Measurements from ENCODE around the gene WDR62.
A peak's percentile ranks its signal among the peaks of the same experiment; 100 is the strongest.

Gene WDR62

DNA sequence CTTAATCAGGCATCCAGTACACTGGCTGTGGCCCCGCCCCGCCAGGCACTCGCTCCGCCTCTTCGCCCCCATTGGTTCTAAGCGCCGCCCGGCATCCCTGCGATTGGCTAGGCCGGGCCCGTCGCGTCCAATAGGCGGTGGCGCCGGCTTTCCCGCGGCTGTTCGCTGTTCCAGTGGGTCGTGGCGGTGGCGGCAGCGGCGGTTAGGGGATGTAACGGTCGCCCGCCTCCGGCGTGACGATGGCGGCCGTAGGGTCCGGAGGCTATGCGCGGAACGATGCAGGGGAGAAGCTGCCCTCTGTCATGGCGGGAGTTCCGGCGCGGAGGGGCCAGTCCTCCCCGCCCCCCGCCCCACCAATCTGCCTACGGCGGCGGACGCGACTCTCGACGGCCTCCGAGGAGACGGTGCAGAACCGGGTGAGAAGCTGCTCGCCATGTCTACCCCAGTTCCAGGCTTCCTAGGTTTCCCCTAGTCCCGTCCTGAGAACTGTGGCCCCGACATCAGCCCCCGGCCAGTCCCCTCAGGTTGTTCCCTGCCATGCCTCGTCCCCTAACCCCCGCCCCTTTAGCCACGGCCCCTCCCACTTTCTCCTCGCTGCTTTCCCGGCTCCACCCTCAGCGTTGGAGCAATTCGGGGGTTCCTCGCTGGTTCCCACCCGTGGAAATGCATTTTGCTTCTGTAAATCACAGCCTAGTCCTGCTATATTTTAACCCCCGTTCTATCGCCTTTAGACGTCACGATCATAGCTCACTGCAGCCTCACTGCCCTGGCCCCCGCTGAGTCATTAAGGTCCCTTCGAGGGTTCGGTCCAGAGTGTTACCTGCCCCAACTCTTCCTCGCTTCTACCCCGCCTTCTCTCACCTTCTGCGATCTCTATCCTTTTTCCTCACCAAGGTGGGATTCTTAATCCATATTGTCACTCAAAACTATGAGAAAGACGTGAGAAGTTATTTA lies at the start of gene WDR62:
Gene WDR62 (plus strand): TSS at position 165 of the 954 bp plus-strand sequence. CDS start 75 bp downstream, at position 240.
- peak; percentile 98 for DNase-seq

DNA sequence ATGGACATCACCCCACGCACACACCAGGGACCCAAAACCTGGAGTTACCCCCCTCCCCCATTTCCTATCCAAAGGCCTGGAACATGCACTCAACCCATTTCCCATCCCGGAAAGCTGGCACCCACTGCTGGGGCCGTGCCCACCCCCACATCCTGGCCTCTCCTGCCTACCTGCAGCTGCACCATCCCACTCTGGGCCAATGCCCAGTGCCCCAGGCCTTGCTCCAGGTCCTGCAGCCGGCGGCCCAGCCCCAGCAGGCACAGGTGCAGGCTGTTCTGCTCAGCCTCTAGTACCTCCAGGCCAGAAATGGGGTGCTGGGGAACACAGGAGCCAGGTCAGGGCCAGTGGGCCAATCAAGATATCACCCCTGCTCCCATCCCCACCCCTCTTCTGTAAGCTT lies 47.7 kb upstream of the WDR62 start:
- DNase-seq = no peak

DNA sequence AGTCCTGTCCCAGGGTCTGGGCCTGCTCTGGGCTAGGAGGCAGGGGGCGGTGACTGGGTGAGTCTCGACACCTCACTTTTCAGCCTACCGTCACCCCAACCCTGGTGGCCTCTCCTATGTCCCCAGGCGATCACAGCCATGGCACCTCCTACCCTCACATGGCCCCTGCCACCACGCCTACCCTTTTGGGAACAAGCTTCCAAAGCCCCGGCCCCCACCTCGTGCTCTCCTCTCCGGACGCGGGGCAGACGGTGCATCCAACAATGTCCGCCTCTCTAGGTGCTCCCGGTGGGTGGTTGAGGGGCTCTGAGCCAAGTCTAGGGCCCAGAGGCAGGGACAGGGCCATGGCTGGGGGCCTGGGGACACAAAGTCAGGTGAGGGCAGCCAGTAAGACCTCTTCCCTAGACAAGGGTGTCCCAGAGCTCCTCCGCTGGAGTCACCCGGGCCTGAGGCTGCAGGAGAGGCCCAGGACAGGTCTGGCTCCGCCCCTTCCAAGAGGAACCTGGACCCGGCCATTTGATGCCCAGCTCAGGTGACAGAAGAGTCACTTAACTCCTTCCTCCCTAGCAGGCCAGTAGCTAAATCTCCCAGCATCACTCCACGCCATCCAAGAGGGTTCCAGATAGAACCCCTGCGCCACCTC lies 46.2 kb upstream of the WDR62 start, which contains the start of gene SYNE4:
Gene SYNE4 (minus strand): TSS at position 478 of the 643 bp plus-strand sequence. CDS start 132 bp downstream, at position 346.
- DNase-seq = no peak

DNA sequence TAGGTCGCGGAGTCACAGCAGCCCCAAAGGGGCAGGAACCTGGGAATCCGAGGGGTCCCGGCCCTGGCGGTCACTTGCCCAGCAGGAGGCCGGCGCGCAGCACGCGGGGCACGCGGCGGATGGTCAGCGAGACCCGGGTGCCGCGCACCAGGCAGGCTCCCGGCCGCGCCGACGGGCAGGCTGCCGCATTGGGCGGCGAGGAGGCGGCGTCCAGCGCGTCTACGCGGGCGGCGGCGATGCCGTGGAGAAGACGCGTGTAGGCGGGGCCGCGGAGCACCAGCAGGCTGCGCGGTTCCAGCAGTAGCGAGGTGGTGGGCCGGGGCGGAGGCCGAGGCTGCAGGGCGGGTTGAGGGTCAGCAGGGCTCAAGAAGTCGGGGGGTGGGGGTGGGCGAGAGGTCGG lies 45.5 kb upstream of the WDR62 start:
- DNase-seq = peak; percentile 47

DNA sequence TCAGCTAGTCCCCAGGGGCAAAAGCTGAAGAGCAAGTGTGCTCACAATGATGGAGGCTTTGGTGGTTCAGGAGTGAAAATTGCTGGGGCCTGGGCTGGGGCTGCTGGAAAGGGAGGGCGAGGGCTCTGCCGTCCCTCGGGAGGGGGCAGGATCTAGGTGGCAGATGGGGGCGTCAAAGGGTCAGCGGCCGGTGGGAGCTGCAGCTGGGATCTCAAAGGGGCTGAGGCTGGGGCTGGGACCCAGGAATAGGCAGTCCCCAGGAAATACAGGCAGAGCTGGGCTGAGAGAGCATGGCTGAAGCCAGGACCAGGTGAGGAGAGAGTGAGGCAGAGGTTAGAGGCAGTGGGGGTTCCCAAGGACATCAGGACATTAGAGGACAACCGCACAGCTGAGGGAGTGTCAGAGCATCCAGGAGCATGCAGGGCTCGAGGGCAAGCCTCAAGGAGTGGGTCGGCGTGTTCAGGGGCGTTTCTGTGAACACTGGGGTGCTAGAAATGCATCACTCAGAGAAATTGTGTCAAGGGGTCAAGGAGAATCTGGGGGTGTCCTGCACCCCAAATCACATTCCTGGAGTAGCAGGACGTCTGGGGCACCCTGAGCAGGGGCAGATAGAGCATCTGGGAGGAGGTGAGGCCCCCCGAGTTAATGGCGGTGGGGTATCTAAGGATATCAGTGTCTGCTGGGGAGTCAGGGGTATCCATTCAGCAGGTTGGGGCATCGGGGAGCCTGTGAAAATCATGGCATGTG lies 44.9 kb upstream of the WDR62 start:
- no peak for DNase-seq

DNA sequence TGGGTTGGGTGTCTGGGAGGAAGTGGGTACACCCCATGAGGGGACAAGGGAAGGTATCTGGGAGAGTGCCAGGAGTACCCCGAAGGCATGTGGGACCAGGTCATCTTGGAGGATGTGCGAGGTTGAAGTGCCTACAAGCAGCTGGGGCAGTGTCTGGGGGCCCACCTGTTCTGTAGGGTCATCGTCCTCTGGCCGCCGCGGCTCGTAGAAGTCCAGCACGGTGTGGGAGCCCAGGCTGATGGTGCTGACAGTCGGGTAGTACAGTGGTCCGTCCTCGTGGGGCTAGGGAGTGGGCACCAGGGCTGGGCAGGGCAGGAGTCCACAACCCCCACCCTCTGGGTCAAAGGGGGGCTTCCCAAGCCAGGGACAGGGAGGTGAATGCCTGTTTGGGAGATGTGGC lies 44.3 kb upstream of the WDR62 start:
- no peak for DNase-seq

DNA sequence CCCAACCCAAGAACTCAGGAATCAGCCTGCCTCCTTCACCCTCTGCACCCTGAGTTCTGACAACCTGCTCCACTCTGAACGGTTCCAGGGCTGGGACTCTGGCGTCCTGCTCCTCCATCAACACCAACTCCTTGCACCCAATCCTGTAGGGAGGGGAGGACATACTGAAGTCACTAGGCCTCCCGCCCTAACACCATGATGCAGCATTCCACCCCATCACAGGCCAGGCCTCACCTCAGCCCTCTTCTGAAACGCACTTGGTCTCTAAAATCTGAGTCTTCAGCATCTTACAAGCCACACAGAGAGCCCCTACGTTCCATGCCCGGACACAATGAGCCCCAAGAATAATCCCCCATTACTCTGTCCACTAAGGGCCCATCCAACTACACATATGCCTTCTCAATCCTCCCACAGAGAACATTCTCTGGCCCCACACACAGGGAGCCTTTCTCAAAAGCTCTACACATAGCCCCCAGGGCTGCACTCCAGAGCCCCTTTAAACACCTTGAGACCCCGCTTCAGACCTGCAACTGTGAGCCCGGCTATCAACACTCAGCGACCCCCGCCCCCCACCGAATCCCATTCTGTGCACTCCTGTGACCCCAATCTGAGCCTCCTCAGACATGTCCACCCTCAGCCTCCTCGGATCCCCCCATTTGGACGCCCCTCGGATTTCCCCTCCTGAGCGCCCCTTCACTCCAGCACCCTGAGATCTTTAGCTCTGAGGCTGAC lies 41.3 kb upstream of the WDR62 start:
- no peak for DNase-seq

DNA sequence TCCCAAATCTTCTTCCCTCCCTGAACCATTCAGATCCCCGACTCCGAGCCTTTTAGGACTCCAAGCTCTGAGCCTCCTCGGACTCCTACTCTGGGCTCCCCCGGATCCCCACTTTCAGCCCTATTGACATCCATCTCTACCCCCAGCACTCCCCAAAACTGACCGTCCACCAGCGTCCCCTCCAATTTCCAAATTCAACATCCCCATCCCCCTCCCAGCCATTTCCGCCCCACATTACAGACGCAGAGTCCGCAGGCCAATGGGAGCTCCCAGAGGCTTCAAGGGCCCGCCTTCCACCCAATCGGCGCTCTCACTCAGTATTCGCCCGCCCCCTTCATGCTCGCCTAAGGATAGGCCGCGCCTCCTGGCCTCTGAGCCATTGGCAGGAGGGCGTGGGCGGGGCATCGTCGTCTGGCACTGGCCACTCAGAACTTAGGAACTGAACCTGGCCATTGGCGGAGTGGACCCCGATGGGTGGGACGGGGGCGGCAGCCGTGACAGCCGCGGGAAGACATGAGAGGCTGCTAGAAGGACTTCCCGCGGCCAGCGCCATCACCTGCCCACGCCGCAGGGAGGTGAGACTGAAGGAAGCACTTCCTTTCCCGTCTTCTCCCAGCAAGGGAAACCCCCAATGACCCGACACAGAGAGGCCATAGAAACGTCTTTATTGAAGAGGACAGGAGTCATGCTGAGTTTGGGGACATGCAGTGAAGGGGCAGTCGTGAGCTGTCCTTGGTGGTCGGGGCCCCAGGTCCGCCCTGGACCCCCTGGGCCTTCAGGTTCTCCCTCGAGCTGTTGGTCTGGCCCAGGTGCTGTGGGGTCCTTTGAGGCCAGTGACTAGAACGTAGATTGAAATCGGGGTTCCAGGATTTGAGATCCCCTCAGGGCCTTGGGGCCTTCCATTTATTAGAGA lies 40.4 kb upstream of the WDR62 start, which contains the start of gene ALKBH6:
Gene ALKBH6 (minus strand): TSS at position 202 of the 913 bp plus-strand sequence. CDS start 816 bp downstream, outside the sequence.
- DNase-seq = peak; percentile 100

DNA sequence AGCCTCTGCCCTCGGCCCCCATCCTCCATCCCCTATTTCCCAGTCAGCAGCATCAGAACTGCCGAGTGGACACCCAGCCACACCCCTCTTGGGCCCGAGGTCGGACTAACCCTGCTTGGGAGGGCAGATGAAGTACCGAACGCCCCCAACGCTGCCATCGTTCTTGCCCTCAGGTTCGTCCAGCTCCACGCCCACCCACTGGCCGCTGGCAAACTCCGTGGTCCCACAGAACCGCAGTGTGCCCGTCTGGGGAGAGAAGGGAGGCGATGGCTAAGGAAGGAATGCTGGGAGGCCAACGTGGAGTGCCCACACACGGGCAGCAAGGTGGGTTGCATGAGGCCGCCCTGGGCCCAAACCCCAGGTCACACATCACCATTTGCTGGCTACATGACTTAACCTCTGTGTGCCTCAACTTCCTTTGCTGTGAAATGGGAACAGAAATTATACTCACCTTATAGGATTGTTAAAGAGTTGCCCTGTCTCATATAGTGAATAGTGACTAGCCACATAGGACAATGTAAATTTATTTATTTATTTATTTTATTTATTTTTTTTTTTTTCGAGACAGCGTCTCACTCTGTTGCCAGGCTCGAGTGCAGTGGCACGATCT lies 35.5 kb upstream of the WDR62 start:
- DNase-seq = no peak

DNA sequence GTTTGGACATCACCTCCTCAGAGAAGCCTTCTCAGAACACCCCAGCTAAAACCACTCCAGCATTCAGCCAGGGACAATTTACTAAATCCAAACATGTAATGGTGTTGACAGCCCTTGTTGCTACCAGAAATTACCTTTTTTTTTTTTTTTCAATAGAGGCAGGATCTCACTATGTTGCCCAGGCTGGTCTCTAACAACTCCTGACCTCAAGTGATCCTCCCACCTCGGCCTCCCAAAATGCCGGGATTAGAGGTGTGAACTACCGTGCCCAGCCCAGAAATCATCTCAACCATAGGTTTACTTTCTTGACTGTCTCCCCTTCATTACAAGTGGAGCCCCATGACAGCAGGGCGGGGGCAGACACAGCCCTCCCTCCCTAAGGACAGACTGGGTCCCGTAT lies 31.3 kb upstream of the WDR62 start:
- no peak for DNase-seq

DNA sequence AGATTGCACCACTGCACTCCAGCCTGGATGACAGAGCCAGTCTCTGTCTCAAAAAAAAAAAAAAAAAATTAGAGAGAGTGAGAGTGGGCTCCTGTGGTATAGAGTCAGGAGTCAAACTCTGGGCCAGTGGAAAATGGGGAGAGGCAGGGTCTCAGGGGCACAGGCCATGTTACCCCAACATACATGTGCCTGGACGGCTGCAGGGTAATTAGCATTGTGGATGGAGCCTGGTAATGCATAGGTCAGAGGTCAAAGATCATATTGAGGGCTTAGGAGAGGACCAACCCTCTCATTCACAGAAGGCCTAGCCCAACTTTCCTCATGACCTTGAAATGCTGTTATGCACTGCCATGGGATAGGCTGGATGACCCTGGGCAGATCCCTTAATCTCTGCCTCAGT lies 29.2 kb upstream of the WDR62 start:
- no peak for DNase-seq

DNA sequence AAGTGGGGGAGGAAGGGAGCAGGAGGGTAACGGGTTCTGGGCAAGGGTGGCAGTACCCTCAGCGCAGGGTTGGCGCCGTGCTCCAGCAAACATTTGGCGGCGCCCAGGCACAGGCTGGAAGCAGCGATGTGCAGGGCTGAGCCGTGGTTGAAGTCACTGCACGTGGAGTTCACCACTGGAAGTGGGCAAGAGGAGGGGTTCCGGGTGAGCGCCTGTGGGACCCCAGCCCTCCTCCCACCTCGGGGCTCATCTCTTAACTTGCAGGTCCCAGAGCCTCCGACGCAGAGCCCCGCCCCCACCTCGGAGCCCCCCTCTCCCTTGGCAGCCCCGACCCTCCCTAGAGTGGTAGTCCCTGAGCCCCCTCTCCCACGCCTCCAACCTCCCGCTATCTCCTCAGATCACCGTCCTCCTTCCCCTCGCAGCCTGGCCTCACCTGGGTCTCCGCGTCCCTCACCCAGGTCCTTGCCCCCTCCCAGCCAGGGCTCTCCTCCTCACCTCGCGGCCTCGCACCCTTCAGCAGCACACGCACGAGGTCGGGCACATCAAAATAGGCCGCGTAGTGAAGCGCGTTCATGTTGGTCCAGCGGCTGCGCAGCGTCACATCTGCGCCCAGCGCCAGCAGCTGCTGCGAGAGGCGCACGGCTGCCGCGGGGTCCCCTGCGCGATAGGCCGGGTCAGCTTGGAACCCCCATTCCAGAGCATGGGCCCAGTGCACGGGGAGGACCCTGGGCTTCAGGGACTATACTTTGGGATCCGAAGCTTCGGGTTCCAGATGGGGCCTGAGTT lies 28.4 kb upstream of the WDR62 start:
- no peak for DNase-seq

DNA sequence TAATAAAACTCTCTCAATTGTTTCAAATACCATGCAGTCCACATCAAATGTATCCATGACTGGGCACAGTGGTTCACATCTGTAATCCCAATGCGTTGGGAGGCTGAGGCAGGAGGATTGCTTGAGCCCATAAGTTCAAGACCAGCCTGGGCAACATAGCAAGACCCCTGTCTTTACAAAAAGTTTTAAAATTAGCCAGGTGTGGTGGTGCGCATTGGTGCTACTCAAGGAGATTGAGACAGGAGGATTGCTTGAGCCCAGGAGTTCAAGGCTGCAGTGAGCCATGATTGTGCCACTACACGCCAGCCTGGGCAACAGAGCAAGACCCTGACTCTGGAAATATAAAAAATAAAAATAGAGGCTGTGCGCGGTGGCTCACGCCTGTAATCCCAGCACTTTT lies 27.0 kb upstream of the WDR62 start:
- DNase-seq = no peak

DNA sequence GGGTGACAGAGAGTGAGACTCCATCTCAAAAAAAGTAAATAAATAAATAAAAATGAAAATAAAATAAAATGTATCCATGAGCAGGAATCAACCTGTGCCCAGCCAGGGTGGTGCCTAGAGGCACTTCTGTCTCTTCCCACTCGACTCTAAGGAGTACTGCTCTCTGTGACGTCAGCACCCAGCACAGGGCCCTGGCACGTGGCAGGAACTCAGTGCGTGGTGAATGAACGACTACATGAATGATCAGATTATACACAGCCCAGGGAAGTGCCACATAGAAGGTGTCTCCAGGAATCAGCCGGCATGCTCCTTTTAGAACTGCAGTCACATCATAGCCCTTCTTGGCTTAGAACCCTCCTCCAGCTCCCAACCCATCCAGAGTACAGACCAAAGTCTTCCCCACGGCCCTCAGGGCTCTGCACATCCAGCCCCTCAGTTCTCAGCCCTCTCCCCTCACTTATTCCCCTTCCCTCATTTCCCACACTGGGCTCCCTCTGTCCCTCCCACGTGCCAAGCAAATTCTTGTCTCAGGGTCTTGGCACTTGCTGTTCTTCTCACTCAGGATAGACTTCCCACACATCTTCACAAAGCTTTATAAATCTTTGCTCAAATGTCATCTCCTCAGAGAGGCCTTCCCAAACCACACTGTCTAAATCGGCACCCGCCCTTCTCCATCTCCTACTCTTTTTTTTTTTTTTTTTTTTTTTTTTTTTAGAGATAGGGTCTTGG lies 26.2 kb upstream of the WDR62 start:
- DNase-seq = no peak

DNA sequence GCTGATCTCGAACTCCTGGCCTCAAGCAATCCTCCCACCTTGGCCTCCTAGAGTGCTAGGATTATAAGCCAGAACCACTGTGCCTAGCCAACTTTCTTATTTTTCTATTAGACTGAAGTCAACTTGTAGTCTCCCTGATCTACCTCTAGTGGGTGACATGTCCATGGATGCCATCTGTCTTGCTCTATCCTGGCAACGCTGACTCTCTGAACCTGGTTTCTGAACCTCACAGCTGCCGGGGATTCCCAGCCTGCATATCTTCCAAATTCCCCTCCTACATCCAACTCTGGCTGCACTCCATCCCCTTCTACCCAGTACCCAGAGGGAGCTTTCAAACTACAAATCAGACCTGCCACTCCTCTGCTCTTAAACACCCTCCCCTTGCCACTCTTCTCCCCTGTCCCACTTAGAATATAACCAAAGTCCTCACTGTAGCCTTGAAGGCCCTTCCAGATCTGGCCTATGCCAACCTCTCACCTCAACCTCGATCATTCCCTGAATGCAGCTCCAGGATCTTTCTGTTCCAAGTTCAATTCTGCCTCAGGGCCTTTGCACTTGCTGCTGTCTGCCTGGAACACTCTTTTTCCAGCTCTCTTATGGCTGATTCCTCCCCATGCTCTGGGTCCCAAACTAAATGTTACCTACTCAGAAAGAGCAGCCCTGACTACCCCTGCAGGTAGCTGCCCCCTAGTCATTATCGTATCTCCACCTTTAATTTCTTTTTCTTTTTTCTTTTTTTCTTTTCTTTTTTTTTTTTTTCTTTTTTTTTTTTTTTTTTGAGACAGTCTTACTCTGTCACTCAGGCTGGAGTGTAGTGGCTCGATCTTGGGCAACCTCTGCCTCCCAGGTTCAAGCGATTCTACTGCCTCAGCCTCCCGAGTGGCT lies 24.2 kb upstream of the WDR62 start:
- DNase-seq = no peak

DNA sequence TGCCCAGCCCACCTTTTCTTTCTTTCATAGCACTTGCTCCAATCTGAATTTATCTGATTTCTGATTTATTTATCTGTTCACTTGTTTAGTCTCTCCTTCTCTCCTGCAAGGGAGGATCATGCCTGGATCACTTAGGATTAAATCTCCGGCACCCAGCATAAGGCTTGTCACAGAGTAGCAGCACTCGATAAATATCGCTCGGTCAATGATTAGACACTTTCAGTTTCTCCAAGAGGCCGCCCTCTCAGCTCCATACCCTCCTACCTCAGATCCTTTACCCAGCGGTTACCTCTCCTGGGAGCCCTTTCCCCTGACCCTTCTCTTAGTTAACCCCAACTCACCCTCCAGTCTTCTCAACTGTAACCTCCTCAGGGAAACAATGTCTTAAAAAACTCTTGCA lies 23.4 kb upstream of the WDR62 start:
- DNase-seq = no peak

DNA sequence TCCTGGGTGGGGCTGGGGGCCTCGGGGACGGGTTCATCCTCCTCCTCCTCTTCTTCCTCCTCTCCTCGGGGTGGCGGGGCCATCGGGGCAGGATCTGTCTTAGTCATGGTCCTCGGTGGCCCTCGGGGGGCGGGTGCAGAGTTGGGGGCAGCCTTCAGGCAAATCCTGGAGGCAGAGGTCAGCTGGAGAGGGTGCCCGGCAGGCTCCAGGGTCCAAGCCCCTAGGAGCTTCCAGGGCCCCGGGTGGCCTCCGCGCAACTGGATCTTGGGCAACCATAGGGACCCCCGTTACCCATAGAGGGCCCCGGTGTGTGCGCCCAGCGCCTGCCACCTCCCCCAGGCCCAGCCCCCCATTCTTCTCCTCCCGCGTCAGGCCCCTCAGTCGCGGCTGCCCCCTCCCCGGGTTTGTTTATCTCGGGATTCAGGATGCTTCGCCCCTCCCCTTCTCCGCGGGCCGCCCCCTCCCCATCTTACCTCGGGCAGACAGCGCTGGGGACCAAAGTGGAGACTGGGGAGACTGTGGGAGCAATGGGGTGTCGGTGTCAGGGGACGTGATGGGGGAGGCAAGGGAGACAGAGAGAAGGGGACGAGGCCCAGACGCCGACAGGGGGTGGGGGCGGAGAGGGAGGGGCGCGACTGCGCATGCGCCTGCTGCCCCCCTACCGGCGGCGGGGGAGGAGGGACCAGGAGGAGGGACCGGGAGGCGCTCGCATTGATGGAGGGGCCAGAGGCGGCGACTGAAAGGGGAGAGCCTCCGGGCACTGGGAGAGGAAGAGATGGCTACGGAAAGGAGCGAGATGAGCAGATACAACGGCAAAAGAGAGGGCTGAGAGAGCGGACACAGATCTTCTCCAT lies 22.2 kb upstream of the WDR62 start, which contains the start of gene CLIP3:
Gene CLIP3 (minus strand): TSS at position 623 of the 854 bp plus-strand sequence. CDS start 516 bp downstream, at position 107.
- peak; percentile 63 for DNase-seq

Data from COR-L47 (cell line).